HG02763 (cell line): Measurements from ENCODE around the gene RASL11B.

ENCODE experiments used
- ATAC-seq: cut with Tn5 transposase; IDR thresholded peaks from one replicate; pipeline ENCODE4 v1.9.1; 2021; ENCODE audit warnings: mild to moderate bottlenecking, moderate library complexity; ENCODE audit not compliant: unreplicated experiment

The RASL11B gene

DNA sequence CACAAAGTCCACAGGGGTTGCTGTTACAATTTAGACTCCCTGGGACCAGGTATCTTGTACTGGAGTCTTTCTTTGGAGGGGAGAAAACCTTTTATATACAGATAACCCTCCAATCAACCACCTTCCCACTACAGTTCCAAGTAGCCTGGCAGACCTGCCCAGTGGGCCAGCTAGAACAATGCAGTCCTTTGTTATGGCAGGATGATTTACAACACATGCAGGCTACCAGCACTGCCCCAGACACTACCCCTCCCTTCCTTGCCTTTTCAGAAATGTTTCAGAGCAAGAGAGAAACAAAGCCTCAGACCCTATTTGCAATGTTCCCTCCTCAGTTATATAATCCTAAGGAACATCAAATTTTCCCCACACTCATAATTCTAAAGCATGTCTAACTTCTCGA is 11.1 kb downstream of the RASL11B start:
- ATAC-seq: no peak

DNA sequence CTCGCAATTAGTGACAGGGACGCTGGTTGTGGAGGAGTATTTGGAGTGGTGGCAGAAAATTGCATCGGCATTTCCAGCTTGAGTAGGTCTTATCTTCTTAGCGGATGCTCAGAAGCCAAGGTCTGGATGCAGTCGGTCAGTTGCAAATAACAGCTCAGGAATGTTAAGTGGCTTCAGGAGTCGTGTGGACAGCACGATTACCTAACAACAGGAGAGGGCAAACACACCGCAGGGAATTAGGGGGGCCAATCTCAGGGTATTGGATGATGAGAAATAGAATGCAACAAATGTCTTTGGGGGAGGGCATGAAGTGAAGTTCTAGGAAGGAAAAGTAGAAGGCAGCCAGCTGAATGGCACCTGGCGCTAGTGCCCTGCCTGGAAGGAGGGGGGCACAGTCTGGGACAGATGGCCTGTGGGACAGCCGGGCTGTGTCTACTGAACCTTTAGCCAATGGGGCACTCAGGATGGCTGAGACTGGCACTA is 11.8 kb downstream of the RASL11B start:
- no peak for ATAC-seq

DNA sequence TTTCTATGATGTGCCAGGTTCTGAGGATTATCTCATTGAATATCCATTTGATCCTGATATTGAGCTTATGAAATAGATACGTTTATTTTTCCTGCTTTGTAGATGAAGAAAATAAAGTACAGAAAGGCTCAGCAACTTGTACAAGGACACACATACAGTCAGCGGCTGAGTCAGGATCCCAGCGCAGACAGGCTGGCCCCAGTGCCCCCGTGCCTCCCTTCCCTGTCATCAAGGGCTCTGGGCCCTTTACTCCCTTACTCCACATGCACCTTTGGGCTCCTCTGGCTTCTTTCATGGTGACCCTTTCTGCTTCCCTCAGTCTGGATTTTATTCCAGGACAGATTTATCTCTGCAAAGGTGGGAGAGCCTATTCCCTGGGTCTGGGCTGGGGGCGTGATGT is 12.8 kb downstream of the RASL11B start:
- ATAC-seq: no peak

DNA sequence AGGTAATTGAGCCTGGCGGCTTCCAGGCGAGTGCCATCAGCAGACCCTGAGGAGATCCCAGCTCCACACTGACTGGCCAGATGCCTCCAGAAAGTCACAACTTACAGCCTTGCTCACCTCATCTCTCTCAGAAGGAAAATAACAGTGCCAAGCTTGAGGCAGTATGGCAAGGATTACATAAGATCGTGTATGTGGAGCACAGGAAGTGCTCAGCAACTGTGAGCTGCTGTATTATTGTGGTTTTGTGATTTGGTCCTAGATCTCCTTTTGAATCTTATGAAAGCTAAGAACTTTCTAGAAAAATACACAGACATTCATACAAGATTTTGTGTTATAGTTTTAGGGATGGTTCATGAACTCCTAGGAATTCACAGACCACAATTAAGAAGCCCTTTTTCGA is 14.0 kb downstream of the RASL11B start:
- no peak for ATAC-seq

DNA sequence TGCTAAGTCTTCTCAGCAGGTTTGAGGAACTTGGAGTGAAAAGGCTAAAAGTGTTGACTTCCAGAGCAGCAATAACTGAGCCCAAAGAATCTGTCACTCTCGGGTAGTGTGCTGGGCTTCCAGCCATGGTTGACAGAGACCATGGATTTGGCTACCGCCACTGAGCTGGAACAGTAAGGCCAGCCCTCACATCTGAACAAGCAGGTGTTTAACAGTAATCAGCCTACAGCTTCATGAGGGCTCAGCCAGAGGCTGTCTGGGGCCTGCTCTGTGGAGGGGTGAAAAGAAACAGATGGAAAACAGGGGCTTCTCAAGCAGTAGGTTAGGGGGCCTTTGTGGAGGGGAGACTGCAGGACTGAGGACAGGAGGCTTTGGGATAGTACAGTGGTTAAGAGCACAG is 14.9 kb downstream of the RASL11B start:
- no peak for ATAC-seq

DNA sequence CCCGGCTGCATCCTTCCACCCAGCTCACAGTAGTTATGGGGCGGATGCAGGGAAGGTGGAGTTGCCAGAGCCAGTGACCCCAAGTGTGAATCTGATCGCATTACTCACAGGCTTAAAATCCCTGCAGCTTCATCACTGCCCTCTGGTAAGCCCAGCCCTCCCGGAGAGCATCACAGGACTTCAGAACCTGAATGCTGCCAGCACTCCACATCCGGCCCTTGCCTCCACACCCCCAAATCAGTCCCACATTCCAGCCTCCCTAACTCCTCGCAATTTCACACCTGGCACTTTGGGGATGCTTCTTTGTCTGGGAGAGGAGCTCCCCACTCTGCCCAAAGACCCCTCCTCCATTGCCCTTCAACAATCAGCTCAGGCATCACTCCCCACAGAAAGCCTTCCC is 15.6 kb downstream of the RASL11B start:
- no peak for ATAC-seq

DNA sequence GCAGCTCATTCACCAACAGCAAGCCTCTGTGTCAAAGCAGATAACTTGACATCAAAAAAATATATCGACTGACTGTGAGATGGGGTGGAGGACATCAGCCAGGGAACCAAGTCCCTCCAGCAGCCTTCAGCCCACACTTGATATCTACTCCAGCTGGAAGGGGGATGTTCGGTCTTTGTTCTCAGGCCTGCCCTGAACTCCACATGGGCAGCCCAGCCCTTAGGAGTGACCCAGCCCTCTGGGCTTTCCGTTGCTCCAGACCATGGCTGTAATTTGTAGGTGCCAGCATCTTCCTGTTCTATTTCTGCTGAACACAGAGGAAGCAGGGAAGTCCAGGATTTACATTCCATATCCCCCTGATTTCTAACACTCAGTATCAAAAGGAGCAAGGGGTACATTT is 17.4 kb downstream of the RASL11B start:
- ATAC-seq: no peak

DNA sequence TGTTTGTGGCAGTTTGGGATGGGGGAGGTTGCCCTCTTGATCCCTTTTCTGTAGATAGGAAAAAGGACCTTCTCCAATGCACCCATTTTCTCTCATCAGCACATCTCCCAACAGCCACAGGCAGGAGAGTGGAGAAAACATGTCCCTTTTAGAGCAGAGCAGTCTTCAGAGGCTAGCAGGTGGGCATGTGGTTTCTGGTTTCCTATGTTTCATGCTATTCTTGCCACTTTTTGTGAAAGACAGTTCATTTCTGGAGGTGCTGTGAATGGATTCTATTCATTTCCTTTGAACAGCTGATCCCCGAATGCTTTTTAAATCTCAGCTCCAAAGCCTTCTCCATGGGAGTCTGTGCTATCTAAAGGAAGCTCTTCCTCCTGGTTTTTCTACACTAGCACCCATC is 18.9 kb downstream of the RASL11B start:
- no peak for ATAC-seq

DNA sequence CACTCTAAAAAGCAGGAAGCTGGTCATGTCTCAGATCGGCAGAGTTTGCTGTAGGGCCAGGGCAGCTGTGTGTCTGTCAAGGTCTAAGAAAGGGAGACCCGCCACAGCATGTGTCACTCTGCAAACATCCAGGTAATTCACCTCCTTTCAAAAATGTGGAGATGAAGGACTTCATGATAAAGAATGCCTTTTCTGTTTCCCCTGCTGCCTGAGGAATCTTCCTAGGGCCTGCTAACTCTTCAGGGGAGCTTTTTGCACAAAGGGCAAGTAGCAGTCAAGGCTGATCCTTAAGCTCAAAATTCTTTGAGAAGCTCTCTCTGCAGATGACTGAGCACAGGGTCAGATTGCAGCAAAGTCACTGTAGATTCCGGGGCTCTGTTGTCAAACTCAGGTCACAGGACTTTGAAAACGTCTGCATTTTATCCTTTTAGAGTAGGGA is 21.1 kb downstream of the RASL11B start:
- no peak for ATAC-seq

DNA sequence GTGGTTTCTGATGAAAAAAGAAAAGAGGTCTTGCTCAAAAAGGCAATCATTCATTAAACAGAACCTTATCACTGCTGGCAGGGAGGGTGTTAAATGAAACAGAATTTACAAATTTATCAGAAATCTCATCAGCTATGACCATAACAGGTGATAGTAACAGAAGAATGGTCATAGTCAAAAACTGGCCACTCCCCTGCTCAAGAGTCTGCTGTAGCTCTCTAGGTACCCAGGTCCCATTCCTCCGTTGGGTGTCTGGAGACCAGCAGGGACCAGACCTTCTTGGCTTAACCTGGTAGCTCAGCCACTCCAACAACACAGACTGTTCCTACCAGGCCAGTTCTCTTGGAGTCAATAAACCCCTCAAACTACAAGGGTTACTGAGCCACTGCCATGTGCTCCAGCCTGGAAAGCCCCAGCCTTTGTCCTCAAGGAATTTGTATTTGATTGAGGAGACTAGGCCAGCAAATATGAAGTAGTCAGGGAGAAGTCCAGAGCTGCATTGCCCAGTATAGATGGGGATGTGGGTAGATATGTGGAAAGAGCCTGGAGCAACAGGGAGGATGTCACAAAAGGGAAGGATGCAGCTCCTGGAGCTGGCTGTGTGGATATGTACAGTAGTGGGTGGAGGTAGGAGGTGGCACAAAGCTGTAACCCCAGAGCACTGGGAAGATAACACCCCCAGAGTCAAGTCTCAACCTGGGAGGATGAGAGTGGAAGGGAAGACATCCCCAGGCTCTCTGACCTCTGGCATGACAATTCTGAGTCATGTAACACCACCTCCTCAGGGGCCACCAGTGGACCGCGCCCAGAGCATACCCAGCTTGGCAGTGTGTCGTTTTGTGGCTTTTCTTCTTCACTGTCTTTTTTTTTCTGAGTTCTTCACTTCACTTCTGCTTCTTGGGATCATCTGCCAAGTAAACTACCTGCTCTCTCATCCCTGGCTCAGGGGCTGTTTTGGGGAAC is 21.9 kb downstream of the RASL11B start:
- no peak for ATAC-seq

DNA sequence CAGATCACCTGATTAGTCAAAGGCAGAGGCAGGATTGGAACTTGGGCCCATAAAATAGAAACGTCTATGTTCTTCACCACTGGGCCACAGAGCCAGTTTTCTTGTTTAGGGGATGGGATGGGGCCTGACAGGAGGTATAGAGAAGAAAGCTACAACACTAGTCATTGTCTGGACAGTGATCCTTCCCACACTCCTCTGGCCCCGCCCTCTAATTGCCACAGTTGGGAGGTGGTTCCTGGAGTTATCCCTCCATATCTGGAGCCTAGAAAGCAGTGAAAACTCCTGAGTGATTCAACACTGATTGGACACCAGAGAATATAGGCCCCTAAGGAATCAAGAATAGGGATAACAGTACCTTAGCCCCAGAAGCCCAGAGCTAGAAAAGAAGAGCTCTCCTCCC is 22.9 kb downstream of the RASL11B start:
- ATAC-seq: no peak

DNA sequence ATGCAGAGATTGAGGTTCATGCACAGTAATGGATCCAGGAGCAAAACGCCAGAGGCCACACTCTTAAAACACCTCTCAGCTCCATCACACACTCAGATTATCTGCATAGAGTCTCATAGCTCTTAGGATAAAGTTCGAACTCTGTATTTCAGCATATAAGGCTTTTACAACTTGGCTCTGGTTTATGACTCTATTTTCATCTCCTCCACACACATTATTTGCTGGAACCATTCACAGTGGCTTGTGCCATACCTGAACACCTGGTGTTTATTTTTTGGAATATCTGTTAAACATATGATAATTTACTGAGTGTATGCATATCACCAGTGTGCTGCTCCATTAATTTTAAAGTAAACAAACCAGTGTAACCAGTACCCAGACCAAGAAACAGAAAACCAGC is 27.2 kb downstream of the RASL11B start:
- no peak for ATAC-seq

DNA sequence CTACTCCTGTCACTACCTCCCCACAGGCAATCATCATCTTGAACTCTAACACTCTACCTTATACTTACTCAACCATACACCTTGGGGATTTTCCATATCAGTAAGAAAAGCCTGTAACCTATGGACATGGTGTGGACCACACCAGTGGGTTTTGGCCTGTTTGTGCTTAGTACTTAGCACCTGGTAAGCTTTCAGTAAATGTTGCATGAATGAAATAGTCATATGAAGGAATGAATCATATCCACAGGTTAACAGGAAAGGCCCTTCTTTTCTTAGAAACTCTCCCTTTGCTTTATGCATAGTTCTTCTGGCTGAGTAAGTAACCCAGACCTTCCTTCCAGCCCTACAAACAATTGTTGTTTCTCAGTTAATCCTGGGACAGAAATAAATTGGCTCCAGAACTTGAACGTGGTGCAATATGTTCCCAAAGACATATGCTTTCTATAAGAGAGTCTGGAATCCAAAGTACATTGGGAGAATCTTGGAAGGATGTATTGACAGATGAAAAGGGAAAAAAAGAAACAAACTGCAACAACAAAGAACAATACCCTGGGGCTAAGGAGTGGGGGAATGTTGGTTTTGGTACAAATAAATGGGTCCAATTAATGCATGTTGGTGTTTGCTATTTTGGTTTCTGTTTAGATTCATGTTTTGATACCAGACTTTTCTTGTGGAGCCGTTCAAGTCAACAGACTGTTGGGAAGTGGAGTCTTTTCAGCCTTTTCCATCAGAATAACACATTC is 27.8 kb downstream of the RASL11B start:
- ATAC-seq: no peak

DNA sequence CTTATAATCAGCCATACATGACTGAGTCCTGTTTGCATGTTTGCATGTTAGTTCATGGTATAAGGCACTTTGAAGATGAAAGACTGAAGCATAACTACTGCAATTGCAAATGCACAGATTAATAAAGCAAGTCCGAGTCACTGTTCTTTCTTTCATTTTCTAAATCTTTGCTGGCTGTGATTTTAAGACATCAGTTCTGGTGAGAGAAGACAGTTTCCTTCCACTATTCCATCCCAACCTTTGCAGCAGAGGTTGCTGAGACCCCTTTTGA is 28.3 kb downstream of the RASL11B start:
- ATAC-seq: no peak

DNA sequence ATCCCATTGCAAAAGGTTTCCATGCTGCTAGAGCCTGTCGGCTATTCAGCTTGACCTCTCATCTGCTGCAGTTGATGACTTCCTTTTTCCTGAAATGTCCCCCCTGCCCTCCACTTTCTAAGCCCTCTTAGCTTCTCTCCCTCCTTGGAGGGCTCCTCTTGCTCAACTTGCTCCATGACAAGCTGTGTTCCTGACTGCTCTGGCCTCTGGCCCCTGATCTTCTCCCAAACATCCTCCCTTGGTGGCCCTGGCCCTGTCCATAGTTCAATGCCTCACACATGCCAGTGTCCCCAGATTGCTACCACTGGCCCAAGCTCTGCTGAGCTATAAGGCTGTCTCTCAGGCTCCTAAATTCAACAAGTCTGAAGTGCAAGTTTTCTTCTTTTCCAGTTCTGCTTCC is 29.6 kb downstream of the RASL11B start:
- ATAC-seq: no peak

DNA sequence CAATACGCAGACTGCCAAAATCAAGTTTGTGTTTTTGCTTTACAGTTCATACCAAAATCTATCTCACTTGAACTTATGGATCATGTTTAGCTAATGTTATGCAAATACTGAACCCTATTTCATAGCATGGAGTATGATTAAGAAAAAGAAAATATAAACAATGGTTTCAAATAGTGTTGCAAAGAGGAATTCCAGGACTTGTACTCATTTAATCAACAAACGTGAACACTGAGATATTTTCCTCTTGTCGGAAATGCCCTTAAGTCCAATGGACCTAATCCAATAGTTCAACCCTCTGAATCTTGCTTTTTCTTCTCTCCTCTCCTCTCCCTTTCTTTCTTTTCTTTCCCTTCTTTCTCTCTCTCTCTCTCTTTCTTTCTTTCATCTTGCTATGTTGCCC is 30.8 kb downstream of the RASL11B start:
- no peak for ATAC-seq

DNA sequence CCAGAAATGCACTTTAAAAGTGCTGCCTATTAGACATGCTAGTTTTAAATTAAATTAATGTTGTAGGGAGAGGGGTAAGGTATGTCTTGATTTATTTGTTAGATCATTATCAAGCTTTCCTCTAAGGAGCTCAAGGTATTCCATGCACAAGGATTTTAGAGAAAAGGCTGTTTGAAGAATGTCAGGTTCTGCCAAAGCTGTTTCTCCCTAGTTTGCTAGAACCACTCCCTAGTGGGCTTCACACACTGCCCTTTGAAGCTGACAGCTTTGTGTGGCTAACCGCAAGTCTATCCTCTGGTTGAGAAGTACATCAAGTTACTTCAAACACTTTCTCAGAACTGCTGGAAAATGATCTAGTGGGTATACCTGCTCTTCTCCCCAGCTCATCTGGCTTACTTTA is 32.3 kb downstream of the RASL11B start:
- ATAC-seq: no peak

DNA sequence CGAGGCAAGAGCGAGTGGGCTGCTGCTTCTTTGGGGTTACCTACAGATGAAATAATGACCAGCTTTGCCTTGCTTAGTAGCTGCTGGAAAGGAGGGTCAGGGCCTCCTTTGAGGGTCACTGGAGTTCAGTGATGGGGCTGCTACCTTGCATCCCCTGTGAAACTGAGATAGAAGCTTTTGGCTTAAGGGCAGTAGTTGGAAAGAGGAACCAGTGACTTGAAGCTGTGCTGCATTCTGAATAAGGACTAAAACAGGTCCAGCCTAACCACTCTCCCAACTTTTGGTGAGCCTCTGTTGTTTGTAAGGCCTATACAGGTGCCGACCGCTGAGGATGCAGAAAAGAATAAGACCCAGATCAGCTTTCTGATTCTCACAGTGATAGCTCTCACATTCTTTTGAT is 41.2 kb downstream of the RASL11B start:
- no peak for ATAC-seq

DNA sequence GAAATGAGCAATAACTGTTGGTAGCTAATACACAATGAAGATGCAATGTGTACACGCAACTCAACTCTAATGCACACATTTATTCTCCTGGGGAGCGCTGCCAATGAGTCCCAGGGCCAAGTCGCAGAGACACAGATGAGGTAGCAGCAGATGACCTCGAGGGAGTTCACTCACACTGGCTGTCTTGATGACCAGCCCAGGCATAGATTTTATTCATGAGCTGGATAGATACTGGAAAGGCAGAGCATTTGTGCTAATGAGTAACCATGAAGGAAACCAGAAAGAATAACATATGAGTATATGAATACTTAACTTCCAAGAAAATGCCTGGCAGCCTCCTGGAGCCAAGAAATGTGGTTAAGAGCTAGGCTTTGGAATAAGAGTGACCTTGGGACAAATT is 42.3 kb downstream of the RASL11B start:
- no peak for ATAC-seq

DNA sequence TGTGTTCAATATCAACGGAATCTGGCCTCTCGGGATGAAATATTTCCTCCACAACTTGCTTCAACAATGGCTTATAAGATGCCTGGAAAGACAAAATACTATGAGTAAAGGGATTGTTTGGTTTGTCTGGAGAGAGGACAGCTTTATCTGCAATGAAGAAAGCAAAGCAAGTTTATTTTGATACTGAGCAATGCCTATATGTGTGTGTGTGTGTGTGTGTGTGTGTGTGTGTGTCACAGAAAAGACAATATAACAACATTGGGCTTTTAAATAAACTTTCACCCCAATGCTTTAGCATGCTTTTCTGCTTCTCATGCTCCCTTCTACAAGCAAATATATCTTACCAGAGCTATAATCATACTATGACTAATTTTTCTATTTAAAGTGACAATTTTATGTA is 45.4 kb downstream of the RASL11B start:
- no peak for ATAC-seq

DNA sequence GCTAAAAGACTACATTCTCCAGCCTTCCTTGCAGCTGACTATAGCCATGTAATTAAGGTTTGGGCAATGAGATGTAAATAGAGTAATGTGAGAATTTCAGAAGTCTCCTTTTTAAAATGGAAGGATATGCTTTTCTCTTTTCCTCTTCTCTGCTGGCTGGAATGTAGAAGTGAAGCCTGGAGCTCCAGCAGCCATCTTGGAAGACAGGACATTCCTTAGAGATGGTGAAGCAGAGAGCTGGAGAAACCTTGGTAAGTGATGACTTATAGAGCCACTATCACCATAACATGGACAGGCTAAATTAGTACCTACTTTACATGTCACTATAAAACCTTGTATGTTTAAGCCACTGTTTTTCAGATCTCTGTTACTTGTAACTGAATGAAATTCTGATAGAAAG is 48.0 kb downstream of the RASL11B start:
- ATAC-seq: no peak

DNA sequence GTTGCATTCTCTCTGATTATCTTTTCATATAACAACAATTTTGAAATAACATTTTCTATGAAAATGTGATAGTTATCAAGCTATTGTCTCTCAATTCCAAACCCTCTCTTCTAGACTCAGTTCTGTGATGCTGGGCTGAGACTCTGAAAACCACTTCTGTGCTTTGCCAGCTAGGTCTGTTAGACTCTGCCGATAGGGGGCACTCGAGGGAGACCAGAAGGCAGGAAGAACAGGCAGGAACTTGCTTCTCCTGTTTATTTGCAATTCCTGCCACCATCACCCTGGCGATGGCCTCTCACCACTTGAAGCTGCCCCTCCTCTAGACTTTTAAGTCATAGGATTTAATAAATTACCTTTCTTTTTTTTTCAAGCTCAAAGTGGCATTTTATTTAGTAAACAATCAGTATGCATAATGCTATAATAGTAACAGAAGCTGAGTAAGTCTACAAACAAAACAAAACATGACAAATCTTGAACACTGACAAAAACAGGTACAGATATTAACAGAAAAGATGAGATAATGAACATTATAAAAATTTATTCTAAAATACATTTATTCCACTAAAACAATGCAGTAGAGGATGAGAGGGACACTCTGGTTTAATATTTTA is 49.7 kb downstream of the RASL11B start:
- peak; percentile 64 for ATAC-seq
